IPS-15b (cell line): ENCODE data around the gene NRP1.

Experiments
- H3K27me3 ChIP-seq: one replicate; pipeline ENCODE4 v1.6.1; 2013; ENCODE audit warnings: low read length; ENCODE audit not compliant: control insufficient read depth, insufficient read depth
- H3K36me3 ChIP-seq: one replicate; pipeline ENCODE4 v1.6.1; 2013; ENCODE audit warnings: low read length; ENCODE audit not compliant: control insufficient read depth, insufficient read depth
- H3K4me1 ChIP-seq: one replicate; pipeline ENCODE4 v1.6.1; 2013; ENCODE audit warnings: mild to moderate bottlenecking, low read length; ENCODE audit not compliant: control insufficient read depth, insufficient read depth
- H3K4me3 ChIP-seq: one replicate; pipeline ENCODE4 v1.5.1; 2013; ENCODE audit warnings: low read depth, low read length
- H3K9ac ChIP-seq: one replicate; pipeline ENCODE4 v1.6.1; 2013; ENCODE audit warnings: low read depth, mild to moderate bottlenecking, low read length
- H3K9me3 ChIP-seq: one replicate; pipeline ENCODE4 v1.6.1; 2013; ENCODE audit warnings: mild to moderate bottlenecking, low read length; ENCODE audit not compliant: control insufficient read depth, insufficient read depth

NRP1 gene

GRCh38 chr10:33153968-33154327, 180.5 kb downstream of the NRP1 start:
- Histone ChIP-seq H3K4me3 (no peak overlapping the region), H3K27me3 (no peaks in the 10 kb centered on the region), H3K36me3 (no peaks in the 10 kb centered on the region), H3K4me1 (no peaks in the 10 kb centered on the region), H3K9me3 (no peaks in the 10 kb centered on the region), H3K9ac (no peak overlapping the region)

GRCh38 chr10:33153251-33153967, 181.1 kb downstream of the NRP1 start:
- no peaks in the 10 kb centered on the region for H3K36me3 ChIP-seq
- H3K27me3 ChIP-seq: no peaks in the 10 kb centered on the region
- no peaks in the 10 kb centered on the region for H3K9me3 ChIP-seq
- no peak overlapping the region for H3K9ac ChIP-seq
- no peak overlapping the region for H3K4me3 ChIP-seq
- no peaks in the 10 kb centered on the region for H3K4me1 ChIP-seq

DNA sequence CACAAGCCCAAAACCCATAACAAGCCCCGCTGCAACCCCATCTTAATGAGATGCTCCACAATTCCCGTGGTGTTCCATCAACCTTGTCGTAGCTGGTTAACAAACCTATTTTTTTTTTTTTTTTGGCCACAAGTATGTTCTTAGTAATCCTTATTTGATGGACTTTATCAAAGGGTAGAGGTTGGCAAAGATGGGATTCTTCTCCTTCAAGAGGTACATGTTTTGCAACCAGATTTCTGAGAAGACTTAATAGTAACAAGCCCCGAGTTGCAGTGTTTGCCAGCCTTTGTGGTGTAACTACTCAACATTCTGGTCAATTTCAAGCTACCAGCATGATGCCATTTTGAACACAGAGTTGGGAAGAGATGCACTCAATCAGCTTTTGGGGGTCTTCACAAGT, 181.7 kb downstream of the NRP1 start:
- H3K36me3 ChIP-seq: no peaks in the 10 kb centered on the region
- H3K4me3 ChIP-seq: no peak overlapping the region
- H3K4me1 ChIP-seq: no peaks in the 10 kb centered on the region
- H3K9me3 ChIP-seq: no peaks in the 10 kb centered on the region
- no peaks in the 10 kb centered on the region for H3K27me3 ChIP-seq
- H3K9ac ChIP-seq: no peak overlapping the region

DNA sequence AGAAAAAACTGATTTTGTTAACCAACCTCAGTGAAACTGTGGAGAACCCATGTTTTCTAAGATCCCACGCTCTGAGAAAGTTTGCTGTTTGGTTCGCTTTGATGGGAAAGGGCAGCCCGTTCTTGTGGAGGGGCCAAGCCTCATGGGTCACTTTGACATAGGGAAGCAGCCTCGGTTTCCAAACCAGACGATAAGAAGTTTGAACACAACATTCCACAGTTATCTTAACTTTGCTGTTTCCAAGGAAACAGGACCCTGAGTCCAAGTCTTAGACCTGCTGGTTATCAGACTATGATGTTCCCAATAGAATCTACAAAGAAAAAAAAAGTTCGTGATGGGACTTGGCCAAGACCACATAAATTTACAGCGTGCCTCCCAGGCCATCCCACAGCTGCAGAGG, 182.3 kb downstream of the NRP1 start:
- no peaks in the 10 kb centered on the region for H3K4me1 ChIP-seq
- H3K4me3 ChIP-seq: no peak overlapping the region
- no peak overlapping the region for H3K9ac ChIP-seq
- no peaks in the 10 kb centered on the region for H3K9me3 ChIP-seq
- H3K27me3 ChIP-seq: no peaks in the 10 kb centered on the region
- no peaks in the 10 kb centered on the region for H3K36me3 ChIP-seq

DNA sequence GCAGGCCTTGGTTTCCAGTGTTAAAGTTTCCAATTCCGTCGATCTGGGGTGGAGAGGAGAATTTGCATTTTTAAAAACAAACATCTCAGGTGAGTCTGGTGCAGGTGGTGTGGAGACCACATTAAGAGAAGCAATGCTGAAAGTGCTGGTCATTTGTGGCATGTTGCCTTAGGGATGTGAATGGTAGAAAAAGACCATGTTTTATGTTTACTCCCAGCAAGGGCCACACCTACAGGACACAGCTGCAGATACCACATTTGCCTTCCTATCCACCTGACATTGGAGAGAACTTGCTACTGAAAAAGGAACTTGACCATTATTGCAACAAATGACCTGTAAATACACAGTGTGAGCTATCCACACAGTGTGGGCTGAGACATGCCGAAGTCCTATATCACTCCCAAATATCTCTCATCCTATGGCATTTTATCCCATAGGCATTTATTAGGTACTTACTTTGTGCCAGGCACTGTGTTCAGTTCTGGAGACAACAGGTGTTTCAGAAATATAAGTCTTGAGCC, 183.1 kb downstream of the NRP1 start:
- no peaks in the 10 kb centered on the region for H3K4me1 ChIP-seq
- H3K4me3 ChIP-seq: no peak overlapping the region
- no peaks in the 10 kb centered on the region for H3K27me3 ChIP-seq
- no peaks in the 10 kb centered on the region for H3K36me3 ChIP-seq
- H3K9me3 ChIP-seq: no peaks in the 10 kb centered on the region
- no peak overlapping the region for H3K9ac ChIP-seq

DNA sequence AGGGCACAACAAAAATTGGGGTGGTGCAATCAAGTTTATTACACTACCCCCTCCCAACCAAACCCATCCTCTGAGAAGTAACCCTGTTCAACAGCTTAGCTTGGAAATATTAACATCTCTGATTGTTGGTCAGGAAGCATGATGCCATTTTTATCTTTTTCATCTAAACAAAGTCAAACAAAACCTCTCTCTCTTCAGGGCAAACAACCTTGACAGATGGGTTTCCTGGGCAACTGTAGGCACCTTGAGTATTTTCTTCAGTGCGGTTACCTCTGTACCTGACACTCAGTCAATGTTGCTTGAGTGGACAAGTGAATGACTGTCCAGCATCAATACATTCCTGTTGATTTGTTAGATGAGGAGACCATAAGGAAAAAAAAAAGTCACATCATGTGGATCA, 183.6 kb downstream of the NRP1 start:
- no peak overlapping the region for H3K4me3 ChIP-seq

DNA sequence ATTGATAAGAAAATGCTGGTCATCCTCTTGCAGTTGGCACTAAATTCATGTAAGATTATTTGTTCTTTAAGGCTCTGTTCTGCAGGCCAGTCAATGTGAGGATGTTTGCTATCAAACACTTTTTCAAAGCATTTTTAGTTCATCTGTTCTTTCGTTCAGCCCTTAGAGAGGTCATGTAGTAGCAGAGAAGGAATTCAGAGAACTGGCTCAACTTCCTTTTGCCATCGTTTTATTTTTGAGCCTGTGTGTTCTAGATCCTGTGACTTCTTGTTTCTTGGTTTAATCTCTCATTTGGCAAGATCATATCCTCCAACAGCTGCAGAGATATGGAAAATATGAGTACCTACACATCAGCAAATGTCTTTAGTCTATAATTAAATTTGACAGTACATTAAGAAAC, 184.3 kb downstream of the NRP1 start:
- Histone ChIP-seq H3K9ac (no peak overlapping the region), H3K9me3 (no peaks in the 10 kb centered on the region), H3K4me1 (no peaks in the 10 kb centered on the region), H3K36me3 (no peaks in the 10 kb centered on the region), H3K27me3 (no peaks in the 10 kb centered on the region), H3K4me3 (no peak overlapping the region)

More for the DNA sequence above, 183.6 kb downstream of the NRP1 start:
- H3K9ac ChIP-seq: no peak overlapping the region
- no peaks in the 10 kb centered on the region for H3K27me3 ChIP-seq
- H3K9me3 ChIP-seq: no peaks in the 10 kb centered on the region
- H3K4me1 ChIP-seq: no peaks in the 10 kb centered on the region
- H3K36me3 ChIP-seq: no peaks in the 10 kb centered on the region

- Histone ChIP-seq H3K9ac (no peak overlapping the region), H3K4me1 (no peaks in the 10 kb centered on the region), H3K9me3 (no peaks in the 10 kb centered on the region), H3K36me3 (no peaks in the 10 kb centered on the region), H3K4me3 (no peak overlapping the region), H3K27me3 (no peaks in the 10 kb centered on the region)
Observed at GRCh38 chr10:33147013-33147310, 187.5 kb downstream of the NRP1 start.

DNA sequence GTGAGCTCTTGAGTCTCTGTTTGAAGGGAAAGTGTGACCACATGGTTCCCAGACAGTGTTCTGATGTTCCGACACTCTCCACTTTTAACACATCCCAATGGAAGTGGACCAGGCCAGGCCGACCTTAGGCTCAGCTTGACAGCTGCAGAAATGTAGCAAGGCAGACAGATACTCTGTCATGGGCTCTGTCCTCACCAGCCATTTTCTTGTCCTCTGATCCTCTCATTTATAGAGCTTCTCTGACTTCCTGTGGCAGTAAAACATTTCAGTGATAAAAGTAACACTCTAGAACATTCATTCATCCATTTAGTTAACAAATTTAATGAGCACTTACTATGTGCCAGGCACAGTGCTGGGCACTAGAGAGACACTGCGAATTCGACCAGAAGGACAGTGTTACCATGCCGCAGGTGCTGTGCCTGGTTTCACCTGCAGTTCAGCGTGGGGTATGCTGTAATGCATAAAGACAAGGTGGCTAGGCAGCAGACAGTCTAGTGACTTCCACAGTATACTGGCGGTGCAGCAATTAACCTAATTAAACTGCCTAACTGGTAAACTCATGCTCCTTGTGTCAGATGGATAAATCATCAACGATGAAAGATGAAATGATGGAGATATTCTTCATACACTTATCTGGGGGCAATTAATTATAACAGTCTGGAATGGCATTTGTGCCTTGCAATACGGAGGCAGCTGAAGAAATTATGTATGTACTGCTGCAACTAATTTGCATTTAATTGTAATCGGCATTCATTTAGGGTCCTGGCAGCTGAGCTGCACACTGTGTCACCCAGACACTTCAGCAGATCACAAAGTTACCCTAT, 188.1 kb downstream of the NRP1 start:
- Histone ChIP-seq H3K9ac (no peak overlapping the region), H3K27me3 (no peaks in the 10 kb centered on the region), H3K9me3 (no peaks in the 10 kb centered on the region), H3K4me3 (no peak overlapping the region), H3K4me1 (no peaks in the 10 kb centered on the region), H3K36me3 (no peaks in the 10 kb centered on the region)

- H3K4me1 ChIP-seq: no peaks in the 10 kb centered on the region
- no peak overlapping the region for H3K9ac ChIP-seq
- no peaks in the 10 kb centered on the region for H3K36me3 ChIP-seq
- H3K9me3 ChIP-seq: no peaks in the 10 kb centered on the region
- no peaks in the 10 kb centered on the region for H3K27me3 ChIP-seq
- H3K4me3 ChIP-seq: no peak overlapping the region
Observed at GRCh38 chr10:33145451-33146188, 188.8 kb downstream of the NRP1 start.

GRCh38 chr10:33143160-33143728, 191.2 kb downstream of the NRP1 start:
- H3K4me3 ChIP-seq: no peak overlapping the region
- H3K4me1 ChIP-seq: no peaks in the 10 kb centered on the region
- H3K27me3 ChIP-seq: no peaks in the 10 kb centered on the region
- H3K36me3 ChIP-seq: no peaks in the 10 kb centered on the region
- H3K9me3 ChIP-seq: no peaks in the 10 kb centered on the region
- no peak overlapping the region for H3K9ac ChIP-seq
